ENCODE measurements around the gene CH25H. TPM values are rescaled to one million over a fixed set of nuclear protein-coding genes. Genes with fewer than 3 reads are reported as not detected.
"Not testable (repeated sequence)": the region's sequence is repeated elsewhere in the genome, so short reads cannot be mapped to it uniquely, and the experiment has no call there.

Gene CH25H
- total RNA-seq, 1 experiment from 2014 or later = 1.0 TPM

GRCh38 chr10:89197473-89197872, 9.6 kb downstream of the CH25H start:
- H3K4me2 ChIP-seq (ENCODE audit: insufficient read depth, insufficient read length, low read length) = no peak overlapping the region
- H2BK120ac ChIP-seq (ENCODE audit: low read depth, low read length, poor library complexity, severe bottlenecking) = no peak overlapping the region
- H3K4me3 Mint-ChIP-seq = no peak overlapping the region
- H3K56ac ChIP-seq (ENCODE audit: insufficient read length, low read depth, low read length) = no peak overlapping the region
- H3K23ac ChIP-seq (ENCODE audit: insufficient read length, low read depth, low read length) = no peak overlapping the region
- H3K27ac Mint-ChIP-seq = no peak overlapping the region
- no peak overlapping the region for H4K5ac ChIP-seq (ENCODE audit: insufficient read length, low read depth, low read length)
- no peak for DNase-seq
- H2BK5ac ChIP-seq (ENCODE audit: insufficient read length, low read length) = no peak overlapping the region
- no peak overlapping the region for H2BK20ac ChIP-seq (ENCODE audit: low read depth, low read length, poor library complexity, severe bottlenecking)
- H3K79me1 ChIP-seq (ENCODE audit: insufficient read depth, low read depth, low read length, poor library complexity, severe bottlenecking) = no peaks in the 10 kb centered on the region
- H4K91ac ChIP-seq (ENCODE audit: insufficient read length, low read depth, low read length) = no peak overlapping the region
- no peak overlapping the region for H2AK5ac ChIP-seq (ENCODE audit: insufficient read length, low read length)
- H3K18ac ChIP-seq (ENCODE audit: insufficient read length, low read depth, low read length) = no peak overlapping the region
- no peaks in the 10 kb centered on the region for H3K4me1 ChIP-seq (ENCODE audit: insufficient read depth, low read length)
- no peaks in the 10 kb centered on the region for H3K36me3 Mint-ChIP-seq (ENCODE audit: insufficient read depth in 1 of 3, low read depth in 3 of 3)
- H3K27ac ChIP-seq (ENCODE audit: insufficient read length, low read depth, low read length) = no peak overlapping the region
- no peak overlapping the region for H3K14ac ChIP-seq (ENCODE audit: insufficient read depth, low read length)
- no peak overlapping the region for H2BK15ac ChIP-seq (ENCODE audit: low read depth, low read length)
- no peak overlapping the region for H3T11ph ChIP-seq (ENCODE audit: low read length)
- H3K9ac ChIP-seq (ENCODE audit: extremely low read depth, insufficient read length, low read length) = no peak overlapping the region
- H2BK12ac ChIP-seq (ENCODE audit: insufficient read length, low read depth, low read length) = no peak overlapping the region
- no peak overlapping the region for H2AFZ ChIP-seq (ENCODE audit: low read length)
- H3K27me3 Mint-ChIP-seq (ENCODE audit: low read depth) = no peaks in the 10 kb centered on the region
- no peaks in the 10 kb centered on the region for H3K27me3 ChIP-seq (ENCODE audit: insufficient read depth, low read length)
- H3K9me3 ChIP-seq (ENCODE audit: control insufficient read depth, low read depth, low read length) = no peaks in the 10 kb centered on the region
- H4K8ac ChIP-seq (replicated peaks; ENCODE audit: insufficient read length, low read depth, low read length) = no peak overlapping the region
- no peak overlapping the region for H3K4ac ChIP-seq (ENCODE audit: low read depth, low read length)
- no peaks in the 10 kb centered on the region for H3K23me2 ChIP-seq (ENCODE audit: insufficient read length, low read depth, low read length, poor library complexity, severe bottlenecking)
- no CpG with 5 or more reads among the region's 4 CpGs for WGBS (ENCODE audit: extremely low coverage, insufficient read length, low lambda C conversion rate)
- no peak for TF ChIP-seq CTCF (conservative IDR thresholded peaks at IDR 0.05)
- no peaks in the 10 kb centered on the region for H3K79me2 ChIP-seq (ENCODE audit: insufficient read depth, low read length)
- no peaks in the 10 kb centered on the region for H3K4me1 Mint-ChIP-seq
- no peaks in the 10 kb centered on the region for H4K20me1 ChIP-seq (ENCODE audit: control insufficient read depth, insufficient read depth, insufficient read length)
- no peaks in the 10 kb centered on the region for H3K9me3 Mint-ChIP-seq

- H3K4ac ChIP-seq (ENCODE audit: low read depth, low read length); H3K27ac ChIP-seq (ENCODE audit: insufficient read length, low read depth, low read length); H3K27me3 ChIP-seq (ENCODE audit: insufficient read depth, low read length); H2BK15ac ChIP-seq (ENCODE audit: low read depth, low read length); H3T11ph ChIP-seq (ENCODE audit: low read length); DNase-seq; H3K9ac ChIP-seq (ENCODE audit: extremely low read depth, insufficient read length, low read length); H3K4me1 ChIP-seq (ENCODE audit: insufficient read depth, low read length); H3K79me2 ChIP-seq (ENCODE audit: insufficient read depth, low read length); H4K20me1 ChIP-seq (ENCODE audit: control insufficient read depth, insufficient read depth, insufficient read length); H3K14ac ChIP-seq (ENCODE audit: insufficient read depth, low read length); H3K27me3 Mint-ChIP-seq (ENCODE audit: low read depth); H4K91ac ChIP-seq (ENCODE audit: insufficient read length, low read depth, low read length); H4K5ac ChIP-seq (ENCODE audit: insufficient read length, low read depth, low read length); H2BK12ac ChIP-seq (ENCODE audit: insufficient read length, low read depth, low read length); H3K23me2 ChIP-seq (ENCODE audit: insufficient read length, low read depth, low read length, poor library complexity, severe bottlenecking); H3K56ac ChIP-seq (ENCODE audit: insufficient read length, low read depth, low read length); H3K4me2 ChIP-seq (ENCODE audit: insufficient read depth, insufficient read length, low read length); H3K4me3 Mint-ChIP-seq; H3K79me1 ChIP-seq (ENCODE audit: insufficient read depth, low read depth, low read length, poor library complexity, severe bottlenecking); H3K27ac Mint-ChIP-seq; H3K18ac ChIP-seq (ENCODE audit: insufficient read length, low read depth, low read length); H3K9me3 ChIP-seq (ENCODE audit: control insufficient read depth, low read depth, low read length); H2BK20ac ChIP-seq (ENCODE audit: low read depth, low read length, poor library complexity, severe bottlenecking); H3K4me1 Mint-ChIP-seq; H2BK5ac ChIP-seq (ENCODE audit: insufficient read length, low read length); H2AK5ac ChIP-seq (ENCODE audit: insufficient read length, low read length); H3K9me3 Mint-ChIP-seq; H2AFZ ChIP-seq (ENCODE audit: low read length); H3K36me3 Mint-ChIP-seq (ENCODE audit: insufficient read depth in 1 of 3, low read depth in 3 of 3); H2BK120ac ChIP-seq (ENCODE audit: low read depth, low read length, poor library complexity, severe bottlenecking); H4K8ac ChIP-seq (replicated peaks; ENCODE audit: insufficient read length, low read depth, low read length); H3K23ac ChIP-seq (ENCODE audit: insufficient read length, low read depth, low read length): not testable (repeated sequence)
- WGBS (ENCODE audit: extremely low coverage, insufficient read length, low lambda C conversion rate) = no CpG with 5 or more reads among the region's 3 CpGs
These were observed 15.8 kb downstream of the CH25H start for GRCh38 chr10:89191301-89191700.

Data from H9 (cell line).